GM21619 (cell line): ENCODE measurements around the gene SNX22.

Experiments
- ATAC-seq: cut with Tn5 transposase; IDR thresholded peaks from one replicate; pipeline ENCODE4 v1.9.1; 2021; ENCODE audit not compliant: unreplicated experiment

The SNX22 gene

DNA sequence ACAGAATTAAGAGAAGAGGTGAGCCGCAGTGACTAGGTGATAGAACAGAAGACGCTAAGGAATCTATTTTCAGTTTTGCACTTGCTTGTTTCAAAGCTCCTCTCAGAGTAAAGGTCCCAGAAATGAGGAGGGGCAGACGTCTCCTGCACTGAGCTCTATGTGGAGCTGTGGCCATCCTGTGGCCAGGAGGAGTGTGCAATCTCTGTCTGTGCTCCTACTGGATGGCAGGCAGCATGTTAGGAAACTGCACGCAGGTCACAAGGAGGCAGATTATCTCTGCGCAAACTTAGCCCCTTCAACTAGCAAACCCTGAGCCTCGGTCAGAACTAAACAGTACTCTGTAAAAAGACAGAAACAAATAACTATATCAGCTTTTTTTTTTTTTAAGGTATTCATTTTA, 42.4 kb downstream of the SNX22 start:
- no peak for ATAC-seq

DNA sequence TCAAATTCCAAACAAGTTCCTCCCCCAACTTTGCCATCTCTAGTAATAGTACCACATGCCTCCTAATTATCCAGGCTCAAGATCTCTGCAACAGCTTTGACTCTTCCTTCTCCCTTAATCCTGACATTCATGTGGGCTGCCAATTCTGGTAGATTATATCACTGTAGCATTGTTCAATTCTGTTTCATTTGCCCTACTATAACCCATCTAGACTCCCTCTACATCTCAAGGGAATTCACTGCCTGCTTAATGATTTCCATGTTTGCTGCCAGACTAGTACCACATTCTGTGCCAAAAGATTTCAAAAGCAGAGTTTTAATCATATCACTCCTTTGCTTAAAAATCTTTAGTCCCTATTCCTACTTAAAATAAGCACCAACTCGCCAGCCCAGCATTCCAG, 45.9 kb downstream of the SNX22 start:
- ATAC-seq = no peak

DNA sequence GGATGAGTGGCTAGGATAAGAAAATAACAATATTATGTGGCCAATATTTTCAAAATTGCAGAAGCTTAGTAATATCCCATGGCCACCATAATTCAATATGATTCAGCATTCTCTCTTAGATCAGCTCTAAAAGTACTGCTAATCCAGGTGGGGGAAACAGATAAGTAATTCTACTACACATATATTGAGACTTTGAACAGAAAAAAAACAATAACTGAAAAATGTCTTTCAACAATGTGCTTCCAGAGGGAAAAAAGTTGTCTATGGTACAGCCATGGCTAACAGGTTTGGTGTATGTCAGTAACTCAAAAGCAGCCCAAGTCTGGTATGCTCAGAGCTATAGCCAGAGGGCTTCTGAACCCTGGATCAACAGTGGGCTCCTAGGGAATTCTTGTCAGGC, 53.7 kb downstream of the SNX22 start:
- ATAC-seq = no peak
